GM10847 (cell line): ENCODE data around the gene FGF21.

ENCODE experiments used
- POLR2A ChIP-seq: IDR thresholded peaks from 2 replicates; pipeline ENCODE4 v1.6.1; 2011; ENCODE audit not compliant: insufficient read length; ENCODE audit errors: extremely low read depth

Gene FGF21

DNA sequence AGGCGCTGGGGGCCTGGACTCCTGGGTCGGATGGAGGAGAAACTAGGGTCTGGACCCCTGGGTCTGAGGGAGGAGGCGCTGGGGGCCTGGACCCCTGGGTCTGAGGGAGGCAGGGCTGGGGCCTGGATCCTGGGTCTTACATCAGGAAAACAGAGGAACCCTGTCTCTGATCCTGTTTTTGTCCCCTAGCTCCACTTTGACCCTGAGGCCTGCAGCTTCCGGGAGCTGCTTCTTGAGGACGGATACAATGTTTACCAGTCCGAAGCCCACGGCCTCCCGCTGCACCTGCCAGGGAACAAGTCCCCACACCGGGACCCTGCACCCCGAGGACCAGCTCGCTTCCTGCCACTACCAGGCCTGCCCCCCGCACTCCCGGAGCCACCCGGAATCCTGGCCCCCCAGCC is 2.4 kb downstream of the FGF21 start:
- no peak for TF ChIP-seq POLR2A

DNA sequence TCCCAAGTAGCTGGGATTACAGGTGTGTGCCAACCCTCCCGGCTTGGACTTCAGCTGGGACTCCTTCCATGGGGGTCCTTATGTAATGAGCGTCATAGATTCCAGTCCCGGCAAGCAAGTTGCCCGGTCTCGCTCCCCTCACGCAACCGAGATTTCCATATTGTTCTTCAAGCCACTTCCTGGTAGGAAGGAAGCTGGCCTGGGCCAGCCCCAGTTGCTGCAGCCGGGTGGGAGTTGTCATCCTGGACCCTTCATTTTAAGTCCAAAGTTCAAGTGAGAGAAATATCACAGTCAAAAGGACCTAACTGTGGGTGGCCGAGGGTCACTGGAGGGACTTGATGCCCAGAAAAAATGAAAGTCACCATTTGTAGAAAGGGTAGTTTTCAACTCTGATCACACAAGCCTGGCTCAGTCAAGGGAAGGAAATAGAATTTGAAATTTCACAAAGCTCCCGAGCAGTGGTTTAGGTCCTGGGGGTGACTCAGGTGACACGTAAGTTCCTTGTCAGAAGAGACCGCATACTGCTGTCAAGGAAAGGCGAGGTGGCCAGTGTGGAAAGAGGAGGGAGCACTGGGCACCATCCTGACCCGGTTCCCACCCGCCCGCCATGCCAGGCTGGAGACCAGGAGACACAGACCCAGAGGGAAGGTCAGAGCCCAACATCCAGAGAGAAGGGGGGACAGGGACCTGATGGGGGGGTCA is 5.3 kb downstream of the FGF21 start:
- TF ChIP-seq POLR2A = no peak

DNA sequence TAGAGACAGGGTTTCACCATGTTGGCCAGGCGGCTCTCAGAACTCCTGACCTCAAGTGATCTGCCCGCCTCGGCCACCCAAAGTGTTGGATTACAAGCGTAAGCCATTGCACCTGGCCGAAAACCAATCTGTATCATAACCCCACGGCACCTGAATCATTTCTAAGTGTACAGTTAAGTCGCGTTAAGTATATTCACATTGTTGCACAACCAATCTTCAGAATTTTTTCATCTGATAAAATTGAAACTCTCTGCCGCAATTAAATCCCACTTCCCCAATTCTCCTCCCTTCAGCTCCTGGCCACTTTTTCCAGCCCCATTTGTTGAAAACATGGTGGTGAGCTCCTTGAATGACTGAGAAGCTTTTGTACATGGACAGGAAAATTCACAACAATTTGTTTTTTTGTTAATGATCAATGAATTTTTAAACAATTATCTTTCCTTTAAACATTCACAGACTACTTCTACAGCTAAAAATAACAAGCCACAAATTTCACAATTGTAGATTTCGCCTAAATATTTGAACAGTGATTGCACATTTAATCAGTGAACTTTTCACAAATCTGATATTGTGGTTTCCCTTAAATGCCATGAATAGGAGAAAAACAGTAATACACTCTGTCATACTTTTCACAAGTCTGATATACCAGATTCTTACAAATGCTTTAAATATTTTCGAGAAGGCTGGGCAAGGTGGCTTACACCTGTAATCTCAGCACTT is 13.8 kb downstream of the FGF21 start:
- no peak for TF ChIP-seq POLR2A

DNA sequence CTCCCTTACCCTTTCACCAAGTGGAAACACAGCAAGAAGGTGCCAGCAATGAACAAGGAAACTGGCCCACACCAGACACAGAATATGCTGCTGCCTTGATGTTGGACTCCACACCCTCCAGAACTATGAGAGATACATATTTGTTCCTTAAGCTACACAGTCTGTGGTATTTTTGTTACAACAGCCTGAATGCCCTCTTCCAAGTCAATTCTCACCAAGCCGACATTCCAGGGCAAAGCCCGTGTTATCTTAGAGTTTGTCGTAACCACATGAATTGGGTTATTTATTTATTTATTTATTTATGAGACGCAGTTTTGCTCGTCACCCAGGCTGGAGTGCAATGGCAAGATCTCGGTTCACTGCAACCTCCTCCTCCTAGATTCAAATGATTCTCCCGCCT is 14.9 kb downstream of the FGF21 start:
- no peak for TF ChIP-seq POLR2A

DNA sequence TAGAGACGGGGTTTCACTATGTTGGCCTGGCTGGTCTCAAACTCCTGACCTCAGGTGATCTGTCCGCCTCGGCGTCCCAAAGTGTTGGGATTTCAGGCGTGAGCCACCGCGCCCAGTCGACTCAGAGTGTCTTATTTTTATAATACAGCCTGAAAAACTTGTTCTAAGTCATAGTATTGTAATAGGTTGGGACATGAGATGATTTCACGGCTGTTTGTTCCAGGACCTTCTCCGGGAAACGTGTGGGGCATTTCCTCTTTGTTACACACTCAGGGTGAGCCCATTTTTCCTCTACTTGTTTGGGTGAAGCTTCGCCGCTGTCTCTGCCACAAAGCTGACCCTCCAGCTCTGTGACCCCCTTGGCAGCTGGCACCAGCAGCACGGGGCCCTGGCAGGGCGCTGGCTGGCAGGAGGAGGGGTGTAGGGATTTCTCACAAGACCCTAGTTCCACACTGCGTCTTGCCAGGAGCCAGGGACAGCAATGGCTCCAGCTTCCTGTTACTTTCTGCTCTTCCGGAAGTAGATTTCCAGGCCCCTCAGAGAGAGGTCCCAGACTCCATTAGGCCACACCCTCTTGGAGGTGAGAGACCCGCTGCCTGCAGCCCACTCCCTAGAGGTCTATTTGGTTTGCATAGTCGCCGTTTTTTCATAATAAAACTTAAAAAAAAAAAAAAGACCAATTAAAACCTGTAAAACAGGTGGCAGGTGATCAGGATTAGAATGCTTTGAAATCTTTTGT is 15.6 kb downstream of the FGF21 start:
- TF ChIP-seq POLR2A = no peak

DNA sequence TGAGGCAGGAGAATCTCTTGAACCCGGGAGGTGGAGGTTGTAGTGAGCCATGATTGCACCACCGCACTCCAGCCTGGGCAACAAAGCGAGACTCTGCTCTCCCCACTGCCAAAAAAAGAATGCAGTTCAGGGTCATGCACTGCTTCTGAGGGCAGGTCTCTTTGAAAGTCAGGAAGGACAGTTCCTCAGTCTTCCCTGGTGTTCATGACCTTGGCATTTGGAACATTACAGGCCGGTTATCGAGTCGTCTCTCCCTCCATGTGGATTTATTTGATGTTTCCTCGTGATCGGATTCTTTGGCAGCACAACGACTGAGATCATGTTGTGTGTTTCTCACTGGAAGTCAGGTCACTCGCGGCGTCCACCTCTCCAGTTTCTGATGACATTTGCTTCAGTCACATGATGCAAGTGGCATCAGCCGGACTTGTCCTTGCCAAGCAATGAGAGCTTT is 17.2 kb downstream of the FGF21 start:
- TF ChIP-seq POLR2A = no peak

DNA sequence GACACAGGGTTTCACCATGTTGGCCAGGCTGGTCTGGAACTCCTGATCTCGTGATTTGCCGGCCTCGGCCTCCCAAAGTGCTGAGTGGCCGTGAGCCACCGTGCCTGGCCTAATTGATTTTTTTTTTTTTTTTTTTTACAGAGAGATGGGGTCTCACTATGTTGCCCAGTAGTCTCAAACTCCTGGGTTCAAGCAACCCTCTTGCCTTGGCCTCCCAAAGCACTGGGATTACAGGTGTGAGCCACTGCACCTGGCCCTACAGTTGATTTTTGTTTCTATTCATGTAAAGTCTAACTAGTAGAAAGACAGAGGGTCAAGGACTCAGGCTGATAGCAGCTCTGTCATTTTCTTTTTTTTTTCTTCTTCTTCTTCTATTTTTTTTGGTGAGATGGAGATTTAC is 21.8 kb downstream of the FGF21 start:
- TF ChIP-seq POLR2A = no peak

DNA sequence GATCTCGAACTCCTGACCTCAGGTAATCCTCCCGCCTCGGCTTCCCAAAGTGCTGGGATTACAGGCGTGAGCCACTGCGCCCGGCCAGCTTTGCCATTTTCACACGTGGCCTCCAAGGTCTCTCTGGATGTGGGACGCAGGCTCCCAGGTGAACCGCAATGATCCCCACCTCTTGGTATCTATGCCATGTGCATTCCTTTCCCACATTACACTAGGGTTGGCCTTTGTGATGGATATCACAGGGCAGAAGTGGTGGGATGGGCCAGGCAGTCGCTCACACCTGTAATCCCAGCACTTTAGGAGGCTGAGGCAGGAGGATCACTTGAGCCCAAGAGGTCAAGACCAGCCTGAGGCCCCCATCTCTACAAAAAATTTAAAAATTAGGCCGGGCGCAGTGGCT is 22.4 kb downstream of the FGF21 start:
- TF ChIP-seq POLR2A = no peak

DNA sequence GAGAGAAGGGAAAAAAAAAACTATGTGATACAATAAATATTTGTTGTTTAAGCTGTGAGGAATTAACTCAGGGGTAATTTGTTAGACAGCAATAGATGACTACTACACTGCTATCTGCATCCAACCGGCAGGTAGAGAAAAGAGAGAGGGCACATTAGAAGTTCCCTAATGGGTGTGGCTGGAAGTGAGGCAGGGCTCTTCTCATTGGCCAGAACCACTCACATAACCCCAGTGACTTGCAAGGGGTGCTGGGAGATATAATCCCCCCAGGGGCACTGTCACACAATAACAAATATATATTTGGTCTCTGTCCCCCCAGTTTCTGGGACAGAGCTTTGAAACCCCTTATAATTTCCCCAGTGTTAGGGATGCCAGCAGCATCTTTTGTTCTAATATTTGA is 24.3 kb downstream of the FGF21 start:
- TF ChIP-seq POLR2A = no peak

DNA sequence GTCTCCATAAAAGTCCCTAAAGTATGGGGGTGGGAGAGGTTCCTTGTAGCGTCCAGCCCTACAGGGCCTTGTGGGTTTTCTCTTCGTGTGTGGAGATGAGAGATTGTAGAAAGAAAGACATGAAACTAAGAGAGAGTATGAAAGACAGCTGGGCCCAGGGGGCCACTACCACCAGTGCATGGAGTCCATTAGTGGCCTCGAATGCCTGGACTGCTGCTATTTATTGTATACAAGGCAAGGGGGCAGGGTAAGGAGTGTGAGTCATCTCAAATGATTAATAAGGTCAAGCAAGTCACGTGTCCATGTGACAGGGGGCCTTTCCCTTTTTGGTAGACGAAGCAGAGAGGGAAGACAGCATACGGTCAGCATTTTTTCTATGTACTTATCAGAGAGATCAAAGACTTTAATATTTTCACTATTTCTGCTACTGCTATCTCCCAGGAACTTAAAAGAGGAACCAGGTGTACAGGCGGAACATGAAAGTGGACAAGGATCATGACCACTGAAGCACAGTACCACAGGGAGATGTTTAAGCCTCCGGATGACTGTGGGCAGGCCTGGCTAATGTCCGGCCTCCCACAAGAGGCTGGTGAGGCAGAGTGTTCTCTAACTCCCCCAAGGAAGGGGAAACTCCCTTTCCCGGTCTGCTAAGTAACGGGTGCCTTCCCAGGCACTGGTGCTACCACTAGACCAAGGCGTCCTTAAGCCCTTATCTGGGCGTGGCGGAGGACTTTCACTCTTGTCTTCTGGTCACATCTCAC is 25.5 kb downstream of the FGF21 start:
- no peak for TF ChIP-seq POLR2A

DNA sequence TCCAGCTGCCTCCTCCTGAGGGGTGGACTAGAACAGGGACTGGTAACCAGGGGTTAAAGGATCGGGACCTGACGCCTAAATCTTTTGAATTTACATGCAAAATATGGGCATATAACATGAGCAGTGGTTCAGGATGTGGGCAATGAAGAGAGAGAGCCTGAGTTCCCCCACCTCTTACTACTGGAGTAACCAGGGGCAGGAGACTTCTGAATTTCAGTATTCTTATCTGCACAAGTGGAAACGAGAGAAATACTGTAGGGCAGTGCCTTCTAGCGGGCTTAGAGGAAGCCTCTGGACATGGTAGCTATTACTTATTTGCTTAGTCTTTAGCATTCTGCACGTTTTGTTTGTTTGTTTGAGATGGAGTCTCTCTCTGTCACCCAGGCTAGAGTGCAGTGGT is 29.2 kb downstream of the FGF21 start:
- no peak for TF ChIP-seq POLR2A

DNA sequence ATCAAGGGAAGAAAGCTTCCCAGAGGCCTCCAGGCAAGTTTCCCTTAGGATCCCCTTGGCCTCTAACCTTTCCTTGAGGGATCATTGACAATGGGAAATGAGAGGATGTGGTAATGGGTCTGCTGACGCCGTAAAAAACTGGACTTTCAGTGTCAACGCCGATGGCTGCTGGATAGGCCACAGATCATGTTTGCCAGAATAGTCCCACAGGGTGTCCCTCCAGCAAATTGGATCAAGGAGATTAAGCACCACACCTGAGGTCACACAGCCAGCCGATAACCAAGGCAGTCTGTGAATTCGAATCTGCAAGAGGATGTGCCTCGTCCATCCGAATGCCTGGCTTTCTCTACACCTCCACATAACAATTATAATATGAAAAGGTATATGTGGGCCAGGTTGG is 37.9 kb downstream of the FGF21 start:
- TF ChIP-seq POLR2A = no peak

DNA sequence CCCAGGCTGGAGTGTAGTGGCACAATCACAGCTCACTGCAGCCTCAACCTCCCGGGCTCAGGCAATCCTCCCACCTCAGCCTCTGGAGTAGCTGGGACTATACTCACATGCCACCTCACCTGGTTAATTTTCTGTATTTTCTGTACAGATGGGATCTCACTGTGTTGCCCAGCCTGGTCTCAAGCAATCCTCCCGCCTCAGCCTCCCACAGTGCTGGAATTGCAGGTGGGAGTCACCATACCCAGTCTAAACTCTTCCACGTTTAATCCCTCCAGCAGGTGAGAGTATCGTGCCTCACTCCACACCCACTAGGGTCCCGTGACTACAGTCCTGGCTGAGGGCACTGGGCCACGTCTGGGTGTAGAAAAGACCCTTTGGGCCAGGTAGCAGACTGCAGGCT is 39.0 kb downstream of the FGF21 start:
- no peak for TF ChIP-seq POLR2A

DNA sequence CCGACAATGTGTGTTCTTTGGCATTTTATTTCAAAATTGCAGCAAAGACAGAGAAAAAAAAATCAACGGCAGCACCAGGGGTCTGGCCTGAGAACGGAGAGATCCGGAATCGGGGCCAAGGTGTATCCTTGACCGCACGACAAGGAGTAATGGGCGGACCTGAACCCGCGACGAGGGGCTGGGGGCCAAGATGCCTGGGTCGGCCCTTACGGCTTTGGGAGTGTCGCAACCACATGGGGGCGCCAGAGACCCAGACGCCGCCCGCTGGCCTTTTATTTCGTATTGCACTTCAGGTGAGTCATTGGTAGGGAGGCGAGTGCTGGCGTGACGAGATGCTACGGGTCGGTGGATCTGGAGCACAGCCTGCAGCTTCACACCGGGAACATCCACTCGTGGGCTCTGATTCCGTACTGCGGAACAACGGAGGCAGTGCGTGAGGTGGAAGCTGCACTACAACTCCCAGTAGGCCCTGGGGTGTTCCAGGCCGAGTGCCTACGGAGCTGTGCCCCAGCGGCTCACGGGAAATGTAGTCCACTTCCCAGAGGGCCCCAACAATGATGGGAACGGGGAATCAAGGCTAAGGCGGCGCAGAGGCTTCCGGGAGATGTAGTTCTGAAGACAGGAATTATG is 39.8 kb downstream of the FGF21 start:
- TF ChIP-seq POLR2A = no peak

DNA sequence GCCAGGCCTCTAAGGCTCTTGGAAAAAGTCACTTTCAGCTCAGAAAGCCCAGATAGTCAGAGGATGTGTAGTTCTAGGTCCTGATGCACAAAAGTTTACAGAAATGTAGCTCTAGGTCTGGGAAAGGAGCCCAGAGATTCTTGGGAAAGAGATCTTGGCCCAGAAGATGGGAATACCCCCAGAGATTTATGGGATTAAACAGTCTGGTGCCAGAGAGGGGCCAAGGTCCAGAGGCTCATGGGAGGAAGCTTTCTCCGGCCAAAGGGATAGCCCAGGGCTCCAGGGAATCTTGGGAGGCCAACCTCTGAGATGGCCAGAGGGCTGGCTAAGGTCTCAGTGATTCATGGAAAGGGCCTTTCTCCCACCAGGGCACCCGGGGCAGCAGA is 40.4 kb downstream of the FGF21 start:
- TF ChIP-seq POLR2A = no peak
